A204.1 (cell line): ENCODE data around the gene CIAO2B.
"Not testable (repeated sequence)": the region's sequence is repeated elsewhere in the genome, so short reads cannot be mapped to it uniquely, and the experiment has no call there.

Experiments used
- FAIRE-seq: peaks from 2 replicates; lab custom pipeline; 2012; peaks lifted over from hg19 to GRCh38; lab: Jason Lieb, UNC

CIAO2B gene

DNA sequence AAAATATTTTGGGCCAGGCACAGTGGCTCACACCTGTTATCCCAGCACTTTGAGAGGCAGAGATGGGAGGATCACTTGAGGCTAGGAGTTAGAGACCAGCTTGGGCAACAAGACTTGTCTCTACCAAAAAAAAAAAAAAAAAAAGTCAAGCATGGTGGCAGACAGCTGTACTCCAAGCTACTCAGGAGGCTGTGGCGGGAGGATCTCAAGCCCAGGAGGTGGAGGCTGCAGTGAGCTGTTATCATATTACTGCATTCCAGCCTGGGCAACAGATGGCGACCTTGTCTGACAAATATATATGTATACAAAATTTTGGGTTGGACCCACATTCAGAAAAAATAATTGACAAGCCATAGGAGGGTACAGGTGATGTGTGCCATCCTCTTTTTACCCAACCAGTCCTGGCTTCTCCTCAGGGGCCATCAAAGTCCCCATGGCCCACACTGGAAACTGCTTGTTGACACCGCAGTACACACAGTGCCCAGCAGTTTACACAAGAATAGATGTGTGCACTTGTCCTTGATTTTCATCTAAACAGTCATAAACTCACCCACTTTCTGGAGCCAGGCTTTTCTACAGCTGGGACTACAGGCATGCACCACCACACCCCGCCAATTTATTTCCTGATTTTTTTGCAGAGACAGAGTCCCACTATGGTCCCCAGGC, 2.8 kb upstream of the CIAO2B start:
- FAIRE-seq: no peak

DNA sequence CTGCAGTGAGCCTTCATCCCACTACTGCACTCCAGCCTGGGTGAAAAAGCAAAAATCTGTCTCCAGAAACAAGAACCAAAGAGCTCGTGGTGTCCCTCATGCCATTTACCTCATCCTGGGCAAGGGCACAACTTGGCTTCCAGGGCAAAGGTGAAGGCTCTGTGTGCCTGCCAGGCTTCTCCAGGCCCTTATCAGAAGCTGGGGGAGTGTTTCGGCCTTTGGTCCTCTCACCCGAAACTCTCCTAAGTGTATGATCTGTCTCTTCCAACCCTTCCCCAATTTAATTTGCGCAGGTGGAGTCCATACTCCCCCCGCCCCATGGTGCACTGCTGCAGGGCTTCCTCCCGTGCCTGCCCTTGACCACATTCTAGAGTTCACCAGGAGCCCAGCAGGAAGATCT, 2.3 kb upstream of the CIAO2B start:
- FAIRE-seq: no peak

DNA sequence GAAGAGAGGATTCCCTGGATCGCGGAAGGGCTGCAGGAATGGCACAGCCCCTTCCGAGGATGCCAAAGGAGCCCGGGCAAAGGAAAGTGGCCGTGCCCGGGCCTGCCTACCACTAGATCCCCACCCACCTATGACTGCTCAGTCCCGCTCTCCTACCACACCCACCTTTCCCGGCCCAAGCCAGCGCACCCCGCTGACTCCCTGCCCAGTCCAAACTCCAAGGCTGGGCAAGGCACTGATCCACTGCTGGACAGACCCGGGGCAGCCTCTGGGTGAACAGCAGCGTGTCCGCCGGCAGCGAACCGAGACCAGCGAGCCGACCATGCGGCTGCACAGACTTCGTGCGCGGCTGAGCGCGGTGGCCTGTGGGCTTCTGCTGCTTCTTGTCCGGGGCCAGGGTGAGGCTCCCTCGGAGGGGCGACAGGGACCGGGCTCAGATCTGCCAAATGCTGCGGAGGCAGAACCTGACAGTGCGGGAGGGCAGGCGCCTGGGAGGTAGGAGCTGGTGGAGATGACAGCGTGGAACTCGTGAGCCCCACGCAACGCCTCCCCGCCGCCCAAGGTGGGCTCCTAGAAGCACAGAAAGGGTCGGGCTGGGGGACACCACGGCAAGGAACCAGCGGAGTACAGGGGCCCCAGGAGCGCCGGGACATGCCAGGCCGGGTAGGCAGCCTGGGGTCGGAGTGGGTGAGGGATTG, 1.3 kb upstream of the CIAO2B start, which contains the start of gene CES2:
Gene CES2 (plus strand): TSS at position 203 of the 698 bp plus-strand sequence. CDS start 120 bp downstream, at position 323.
- no peak for FAIRE-seq

DNA sequence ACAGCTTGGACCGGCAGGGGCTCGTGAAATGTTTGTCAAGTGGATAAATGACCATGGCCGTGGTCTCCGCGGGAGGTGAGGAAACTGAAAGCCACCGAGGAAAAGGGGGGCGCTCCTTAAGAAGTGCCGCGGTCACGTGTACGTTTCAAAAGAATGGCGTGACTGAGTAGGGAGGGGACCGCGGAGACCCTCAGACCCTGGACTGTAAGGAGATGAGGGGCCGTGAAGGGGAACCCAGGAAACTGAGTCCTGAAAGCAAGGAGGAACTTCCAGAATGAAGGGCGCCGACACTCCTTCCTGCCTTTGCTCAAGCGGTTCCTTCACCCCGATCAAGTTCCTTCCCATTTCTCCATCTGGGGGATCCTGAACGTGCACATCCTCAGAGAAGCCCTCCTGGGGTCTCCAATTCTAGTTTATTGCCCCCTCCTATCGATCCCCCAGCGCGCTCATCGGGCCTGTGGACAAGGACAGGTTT, 674 bp upstream of the CIAO2B start:
- FAIRE-seq: not testable (repeated sequence)

DNA sequence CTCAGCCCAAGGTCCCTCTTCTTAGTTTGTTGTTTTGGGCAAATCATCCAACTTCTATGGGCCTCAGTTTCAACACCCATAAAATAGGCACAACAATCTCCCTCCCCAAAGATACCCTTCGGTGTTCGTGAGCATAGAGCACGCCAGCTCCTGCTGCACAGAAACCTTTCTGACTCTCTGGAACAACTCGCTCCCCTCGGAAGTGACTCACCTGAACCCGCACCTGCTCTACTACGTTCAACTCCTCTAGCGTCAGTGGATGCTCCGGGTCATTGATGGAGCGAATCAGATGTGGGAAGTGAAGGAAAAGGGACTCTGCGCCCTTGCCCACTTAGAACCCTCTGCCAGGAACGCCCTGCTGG, 445 bp downstream of the CIAO2B start:
- FAIRE-seq: no peak

DNA sequence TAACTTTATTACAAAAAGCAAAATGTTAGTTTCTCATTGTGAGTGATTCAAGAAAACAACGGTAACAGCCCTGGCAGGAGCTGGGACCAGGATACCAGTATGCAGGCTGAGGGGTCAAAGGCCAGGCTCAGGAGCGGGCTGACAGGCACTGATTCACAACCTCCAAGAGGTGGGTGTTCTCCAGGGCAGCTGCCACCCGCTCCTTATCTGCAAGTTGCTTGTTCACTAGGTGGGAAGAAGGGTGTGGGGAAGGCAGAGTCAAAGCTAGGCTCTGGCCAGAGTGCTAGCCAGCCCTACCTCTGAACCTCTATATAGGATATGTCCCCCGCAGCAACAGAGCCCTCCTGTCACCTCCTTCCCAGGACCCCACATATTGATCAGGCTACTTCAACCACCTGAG, 2.1 kb downstream of the CIAO2B start:
- no peak for FAIRE-seq

DNA sequence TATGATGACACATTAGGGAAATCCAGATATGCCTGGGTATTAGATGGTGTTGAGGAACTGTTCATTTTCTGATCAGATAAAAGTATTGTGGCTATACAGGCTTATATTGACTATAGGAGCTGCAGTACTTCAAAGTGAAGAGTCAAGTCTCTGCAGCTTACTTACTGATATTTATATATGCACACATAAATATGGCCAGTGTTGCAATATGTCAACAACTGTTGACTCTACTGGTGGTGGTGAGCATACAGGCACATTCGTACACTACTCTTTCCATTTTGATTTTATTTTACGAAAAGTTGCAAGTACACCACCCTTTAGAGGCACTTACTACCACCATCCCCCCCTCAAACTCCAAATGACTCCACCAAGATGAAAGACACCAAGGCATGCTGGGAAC, 2.5 kb downstream of the CIAO2B start:
- no peak for FAIRE-seq

DNA sequence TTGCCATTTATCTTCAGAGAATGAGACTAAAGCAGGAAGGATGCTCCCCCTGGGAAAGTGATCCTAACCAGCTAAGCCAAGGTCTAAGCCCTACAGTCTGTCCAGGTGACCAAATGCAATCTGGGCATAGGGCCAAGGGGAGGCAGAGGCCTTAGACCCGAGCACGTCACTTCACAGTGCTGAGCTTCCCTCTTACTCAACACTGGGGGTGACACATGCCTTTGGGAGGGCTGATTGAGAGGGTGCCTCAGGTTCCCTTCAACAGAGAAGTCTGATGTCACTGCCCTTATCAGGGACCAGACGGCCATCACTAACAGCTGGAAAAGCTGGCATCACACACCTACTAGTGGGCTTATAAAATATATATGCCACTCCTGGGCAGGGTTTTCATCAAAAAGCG, 4.0 kb downstream of the CIAO2B start:
- FAIRE-seq: no peak

DNA sequence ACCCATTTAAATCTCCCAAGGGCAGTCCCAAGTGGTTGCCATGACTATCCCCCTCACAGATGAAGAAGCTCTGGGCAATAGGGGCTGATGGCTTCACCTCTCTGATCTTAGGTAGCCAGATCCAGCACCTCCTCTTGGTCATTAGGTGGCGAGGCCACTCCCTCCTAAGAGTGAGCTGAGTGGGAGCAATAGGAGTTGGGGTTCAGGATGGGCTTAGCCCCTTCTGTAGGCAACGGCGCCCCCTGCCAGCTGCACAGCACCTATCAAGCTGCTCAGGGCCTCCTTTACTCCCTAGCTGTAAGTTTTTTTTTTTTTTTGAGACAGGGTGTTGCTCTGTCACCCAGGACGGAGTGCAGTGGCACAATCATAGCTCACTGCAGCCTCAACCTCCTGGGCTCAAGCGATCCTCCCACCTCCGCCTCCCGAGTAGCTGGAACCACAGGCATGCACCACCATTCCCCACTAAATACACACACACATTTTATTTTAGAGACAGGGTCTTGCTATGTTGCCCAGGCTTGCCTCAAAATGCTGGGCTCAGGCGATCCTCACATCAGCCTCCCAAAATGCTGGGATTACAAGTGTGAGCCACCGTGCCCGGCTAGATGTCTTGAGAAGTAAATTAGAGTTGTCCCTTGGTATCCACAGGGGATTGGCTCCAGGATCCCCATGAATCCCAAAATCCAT, 5.4 kb downstream of the CIAO2B start:
- no peak for FAIRE-seq

DNA sequence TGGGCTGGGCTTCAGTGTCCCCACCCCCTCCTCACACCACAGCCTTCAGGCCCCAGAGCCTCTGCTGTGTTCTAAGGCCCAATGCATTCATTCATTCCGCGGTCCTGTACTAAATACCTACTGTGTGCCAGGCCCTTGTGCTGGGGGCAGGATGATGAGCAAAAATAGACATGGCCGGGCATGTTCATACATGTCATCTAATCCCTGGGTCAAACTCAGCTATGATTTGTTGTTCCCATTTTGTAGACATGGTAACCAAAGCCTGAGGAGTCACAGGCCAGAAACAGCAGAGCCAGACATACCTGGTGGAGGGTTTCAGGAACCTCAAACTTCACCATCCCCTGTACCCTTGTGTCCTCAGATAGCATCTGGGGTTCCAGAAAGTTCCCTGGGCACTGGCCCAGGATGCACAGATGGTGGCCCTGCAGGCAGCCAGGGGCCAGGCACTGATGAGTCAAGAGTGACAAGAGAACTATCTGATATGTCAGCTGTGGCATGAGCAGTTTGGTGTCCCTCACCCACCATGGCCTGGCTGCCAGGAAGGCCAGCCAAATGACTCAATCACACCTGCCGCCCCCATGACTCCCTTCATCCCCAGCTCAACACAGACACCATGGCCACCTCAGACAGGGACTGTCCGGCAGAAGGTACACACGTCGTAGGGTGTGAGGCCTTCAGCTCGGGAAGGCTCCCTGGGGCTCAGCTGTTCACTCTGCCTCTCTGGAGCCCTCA, 6.1 kb downstream of the CIAO2B start:
- FAIRE-seq: no peak

DNA sequence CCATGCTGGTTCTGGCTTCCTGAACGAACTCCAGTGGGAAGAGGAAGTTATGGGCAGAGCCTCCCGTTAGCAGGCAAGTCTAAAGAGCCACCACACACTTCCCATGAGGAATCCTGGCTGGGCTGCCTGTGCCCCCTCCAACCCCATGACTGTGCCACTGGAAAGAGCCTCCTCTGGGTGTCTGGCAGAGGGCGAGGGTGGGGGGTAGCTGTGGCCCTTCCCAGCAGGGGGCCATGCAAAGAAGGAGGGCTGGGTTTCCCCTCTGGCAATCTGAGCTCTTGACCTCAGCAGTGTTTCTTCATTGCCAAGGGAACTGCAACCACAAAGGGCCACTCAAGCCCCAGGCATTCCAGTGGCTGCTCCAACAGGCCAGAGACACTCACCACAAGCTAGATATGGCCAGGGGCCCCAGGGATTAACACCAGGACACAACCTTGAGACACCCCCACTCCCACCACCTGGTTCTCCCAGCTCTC, 7.2 kb downstream of the CIAO2B start:
- no peak for FAIRE-seq

DNA sequence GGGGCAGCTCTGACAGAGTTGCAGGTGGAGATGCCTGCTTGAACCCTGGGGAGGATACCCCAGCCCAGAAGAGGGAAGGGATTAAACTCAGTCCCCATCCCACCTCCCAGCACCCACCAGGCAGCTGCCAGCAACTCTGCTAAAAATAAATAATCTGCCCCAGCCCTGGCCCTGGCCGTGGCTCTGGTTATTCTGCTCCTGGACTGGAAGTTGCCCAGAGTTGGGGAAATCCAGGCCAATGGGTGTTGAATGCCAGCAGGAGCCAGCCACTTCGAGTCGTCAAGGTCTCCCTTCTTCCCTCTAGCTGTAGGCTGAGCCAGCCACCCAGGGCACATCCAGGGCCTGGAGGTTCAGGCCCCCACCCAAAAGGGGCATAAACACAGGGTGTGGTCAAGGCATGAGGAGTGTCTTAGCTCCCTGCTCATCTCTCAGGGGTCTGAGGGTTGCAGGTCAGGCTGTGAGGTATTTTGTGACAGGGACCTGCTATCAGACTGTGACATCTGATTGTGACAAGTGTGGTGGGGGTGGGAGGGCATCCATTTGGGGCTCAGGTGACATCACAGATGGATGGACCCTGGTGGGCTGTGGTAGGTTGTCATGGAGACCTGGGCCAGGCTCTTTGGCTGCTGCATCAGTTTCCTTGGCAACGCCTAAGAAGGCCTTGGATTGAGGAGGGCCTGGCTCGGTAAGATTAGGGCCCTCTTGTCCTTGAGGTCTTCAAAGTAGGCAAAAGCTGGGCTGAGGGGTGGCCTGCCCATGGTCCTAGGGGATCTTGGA, 7.8 kb downstream of the CIAO2B start:
- FAIRE-seq: no peak

DNA sequence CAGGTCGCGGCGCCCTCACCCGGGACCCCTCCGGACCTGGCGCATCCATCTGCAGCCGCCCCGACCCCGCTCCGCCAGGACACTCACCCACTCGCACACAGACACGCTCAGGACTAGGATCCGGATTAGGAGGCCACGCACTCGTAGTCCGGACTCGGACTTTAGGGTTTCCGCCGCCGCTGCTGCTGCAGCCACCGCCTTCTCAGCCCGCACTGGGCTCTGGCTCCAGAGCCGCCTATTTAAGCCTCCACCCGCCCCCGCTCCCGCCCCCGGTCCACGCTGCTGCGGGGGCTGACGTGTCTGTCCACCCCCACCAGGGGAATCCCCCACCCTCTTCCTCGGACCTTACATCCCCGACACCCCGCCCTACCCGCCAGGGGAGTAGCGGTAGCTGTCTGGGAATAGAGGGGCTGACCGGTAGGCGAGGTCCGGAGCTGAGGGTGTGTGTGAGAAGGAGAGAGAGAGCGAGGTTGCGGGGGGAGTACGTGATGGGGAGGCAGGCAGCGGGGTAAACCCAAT, 8.8 kb downstream of the CIAO2B start, which contains the start of gene RRAD:
Gene RRAD (minus strand): TSS at position 214 of the 519 bp plus-strand sequence. CDS start 356 bp downstream, outside the sequence.
- no peak for FAIRE-seq

DNA sequence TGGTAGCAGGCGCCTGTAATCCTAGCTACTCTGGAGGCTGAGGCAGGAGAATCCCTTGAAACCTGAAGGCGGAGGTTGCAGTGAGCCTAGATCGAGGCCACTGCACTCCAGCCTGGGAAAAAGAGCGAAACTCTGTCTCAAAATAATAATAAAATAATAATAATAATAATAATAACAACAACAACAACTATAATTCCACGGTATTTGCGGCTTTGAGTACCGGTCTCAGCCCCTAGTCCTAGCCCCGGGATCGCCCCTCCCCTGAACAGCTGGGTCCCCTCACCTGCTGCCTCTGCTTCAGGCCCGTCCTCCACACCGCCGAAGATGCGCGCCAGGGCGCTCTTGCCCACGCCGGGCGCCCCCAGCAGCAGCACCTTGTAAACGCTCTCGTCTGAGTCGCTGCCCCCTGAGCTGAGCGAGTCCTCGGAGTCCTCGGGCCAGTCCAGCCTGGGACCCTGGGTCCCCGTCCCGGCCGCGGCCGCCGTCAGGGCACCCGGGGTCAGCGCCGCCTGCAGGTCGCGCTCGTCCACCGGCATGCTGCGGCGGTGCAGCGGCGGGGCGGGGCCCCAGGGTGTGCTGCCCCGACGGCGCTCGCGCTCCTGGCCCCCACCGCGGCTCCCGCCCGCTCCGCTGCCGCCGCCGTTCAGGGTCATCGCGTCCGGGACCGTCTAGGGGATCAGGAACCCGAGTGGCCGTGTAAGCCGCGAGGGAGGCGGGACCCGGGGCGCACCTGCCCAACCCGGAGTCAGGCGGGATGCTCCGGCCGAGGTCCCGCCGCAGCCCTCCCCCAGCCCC, 9.5 kb downstream of the CIAO2B start:
- no peak for FAIRE-seq

DNA sequence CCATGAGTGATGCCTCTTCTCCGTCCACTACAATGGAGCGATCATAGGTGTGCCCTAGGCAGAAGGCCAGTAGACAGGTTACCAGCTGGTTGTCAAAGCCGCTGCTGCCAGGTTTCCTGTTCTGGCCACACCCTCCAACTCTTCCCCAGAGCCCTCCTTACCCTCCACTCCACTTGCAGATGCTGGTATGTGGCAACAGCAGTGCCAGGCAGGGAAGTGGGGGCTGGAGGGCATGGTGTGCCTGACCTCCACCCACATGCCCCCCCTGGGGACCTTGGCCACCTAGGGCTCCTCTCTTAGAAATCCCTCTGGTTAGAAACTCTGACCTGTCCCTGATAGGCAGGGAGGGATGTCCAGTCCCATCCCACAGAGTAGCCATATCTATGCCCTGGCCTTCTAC, 10.3 kb downstream of the CIAO2B start:
- no peak for FAIRE-seq

DNA sequence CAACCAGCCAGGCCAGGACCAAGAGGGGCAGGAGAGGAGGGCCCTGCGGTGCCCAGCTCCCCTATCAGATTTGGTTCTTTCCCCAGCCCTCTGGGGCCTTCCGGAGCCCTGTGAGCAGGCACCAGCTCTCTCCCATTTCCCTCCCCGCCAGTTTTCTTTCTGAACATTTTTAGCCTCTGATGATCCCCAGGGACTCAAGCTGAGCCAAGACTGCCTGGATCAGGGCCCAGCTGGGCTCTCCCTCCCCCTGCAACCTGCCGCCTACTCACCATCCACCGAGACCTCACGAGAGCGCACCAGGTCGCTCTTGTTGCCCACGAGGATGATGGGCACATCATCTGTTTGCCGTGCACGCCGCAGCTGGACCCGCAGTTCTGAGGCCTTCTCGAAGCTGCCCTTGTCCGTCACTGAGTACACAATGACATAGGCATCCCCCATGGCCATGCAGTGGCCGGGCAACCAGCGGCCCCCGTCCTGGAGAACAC, 10.9 kb downstream of the CIAO2B start:
- FAIRE-seq: no peak

DNA sequence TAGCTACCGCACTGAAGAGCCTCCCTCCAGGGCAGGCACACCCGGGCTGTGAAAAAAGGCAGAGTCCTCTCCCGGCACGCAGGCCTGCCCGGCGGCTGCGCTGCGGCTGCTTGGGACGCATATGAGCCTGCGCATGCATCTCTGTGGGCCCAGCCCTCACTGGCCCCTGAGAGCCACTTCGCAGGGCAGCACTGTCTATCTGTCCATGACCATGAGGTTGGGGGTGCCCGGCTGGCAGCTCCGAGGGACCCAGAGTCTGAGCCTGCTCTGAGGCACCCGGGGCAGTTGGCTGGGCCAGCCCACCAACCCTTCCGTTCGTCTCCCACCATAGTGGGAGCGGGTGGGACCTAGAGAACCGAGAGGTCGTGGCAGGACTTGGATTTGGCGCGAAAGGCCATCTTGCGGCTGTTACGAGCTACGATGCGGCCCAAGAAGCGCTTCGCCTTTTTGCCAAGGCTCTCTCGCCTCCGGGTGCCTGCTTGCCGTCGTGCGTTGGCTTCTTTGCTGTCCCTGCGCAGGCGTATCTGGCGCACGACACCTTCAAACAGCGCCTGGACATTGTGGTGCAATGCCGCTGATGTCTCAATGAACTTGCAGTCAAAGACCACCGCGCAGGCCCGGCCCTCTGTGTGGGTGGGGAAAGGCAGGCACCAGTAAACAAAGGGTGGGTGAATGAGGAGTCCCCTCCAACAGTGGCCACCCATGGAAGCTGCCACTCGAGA, 12.3 kb downstream of the CIAO2B start:
- FAIRE-seq: no peak

DNA sequence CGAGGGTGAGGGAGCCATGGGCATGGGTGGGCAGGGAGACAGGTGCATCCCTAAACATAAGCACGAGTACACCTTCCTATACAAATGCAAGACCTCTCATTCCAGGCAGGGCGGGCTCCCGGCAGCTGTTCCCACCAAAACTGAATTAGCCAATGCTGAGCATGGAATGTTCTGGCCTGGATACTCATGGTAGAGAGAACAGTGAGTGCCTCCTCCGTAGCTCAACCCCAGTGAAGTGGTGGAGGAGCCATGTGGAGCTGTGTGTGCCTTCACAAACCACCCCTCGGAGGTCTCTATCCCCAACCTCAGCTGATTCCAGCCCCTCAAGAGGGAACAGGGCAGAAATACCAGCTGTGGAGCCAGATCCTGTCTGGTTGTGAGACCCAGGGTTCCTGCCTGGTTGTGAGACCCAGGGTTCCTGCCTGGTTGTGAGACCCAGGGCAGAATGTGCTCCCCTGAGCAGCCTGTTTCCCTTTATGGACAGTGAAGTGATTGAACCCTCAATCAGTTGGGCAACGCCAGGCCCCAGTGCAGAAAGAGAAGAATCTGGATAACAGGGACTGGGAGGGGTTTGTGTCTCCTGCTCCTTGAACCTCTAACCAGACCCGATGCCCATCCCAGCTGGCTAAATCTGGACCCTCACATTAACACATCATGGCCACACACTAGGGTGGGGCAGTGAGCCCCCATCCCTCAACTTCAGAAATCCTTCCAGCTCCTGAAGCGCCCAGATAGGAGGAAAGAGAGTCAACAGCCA, 13.1 kb downstream of the CIAO2B start:
- no peak for FAIRE-seq

DNA sequence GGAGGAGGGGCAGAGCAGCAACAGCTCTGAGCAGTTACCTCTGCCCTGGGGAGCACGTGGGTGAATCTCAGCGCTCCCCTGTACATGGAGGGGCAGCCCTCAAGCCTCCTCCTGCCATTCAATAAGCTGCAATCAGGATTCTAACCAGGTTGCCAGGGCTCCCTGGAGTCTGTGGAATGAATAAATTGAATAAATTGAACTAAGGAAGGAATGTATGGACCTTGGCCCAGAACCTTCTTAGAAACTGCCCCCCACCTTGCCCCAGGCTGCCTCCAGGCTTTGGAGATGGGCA, 14.0 kb downstream of the CIAO2B start:
- no peak for FAIRE-seq
